PC-3 (cell line): ENCODE measurements around the gene SLC19A1. TPM values are rescaled to one million over a fixed set of nuclear protein-coding genes. Genes with fewer than 3 reads are reported as not detected.

ENCODE experiments used
- ATAC-seq: fragments of 200-7000 bp; cut with Tn5 transposase; 2 replicates; pipeline ENCODE4 v1.9.1; 2020; ENCODE audit warnings: mild to moderate bottlenecking, moderate library complexity
- BruUV-seq: library from RNA; stranded (reverse); fragments of 400-500 nt; replicated peaks from 2 replicates; lab custom pipeline; 2021; lab: Mats Ljungman, UMichigan
- CTCF ChIA-PET: fragments of 300-600 bp; sonication (Branson Sonifier 250); formaldehyde crosslinking; loops from one replicate; lab custom pipeline; 2022; ENCODE audit warnings: antibody characterized with exemption; lab: Charles Lee
- POLR2A ChIA-PET: fragments of 300-600 bp; sonication (Branson Sonifier 250); formaldehyde crosslinking; loops from one replicate; lab custom pipeline; 2022; ENCODE audit warnings: antibody characterized with exemption; ENCODE audit not compliant: unreplicated experiment; lab: Charles Lee
- DNase-seq: peaks from one replicate; pipeline ENCODE4 v3.0.0-alpha.2; 2015
- H2AFZ ChIP-seq: fragments of 300-600 bp; sonication (generic); 2 replicates; pipeline ENCODE4 v1.6.0; 2016; ENCODE audit warnings: antibody characterized with exemption, low read length
- H3F3A ChIP-seq: fragments of 300-600 bp; sonication (generic); one replicate; pipeline ENCODE4 v1.6.0; 2017; ENCODE audit warnings: antibody characterized with exemption, low read length, control low read depth, mild to moderate bottlenecking; ENCODE audit not compliant: unreplicated experiment
- H3K27ac ChIP-seq: fragments of 300-600 bp; sonication (generic); 2 replicates; pipeline ENCODE4 v1.5.1; 2016; ENCODE audit warnings: mild to moderate bottlenecking, low read length
- H3K27me3 ChIP-seq: fragments of 300-600 bp; sonication (generic); 2 replicates; pipeline ENCODE4 v1.6.1; 2016; ENCODE audit warnings: low read length, mixed read lengths
- H3K36me3 ChIP-seq: fragments of 300-600 bp; sonication (generic); 2 replicates; pipeline ENCODE4 v1.6.1; 2016; ENCODE audit warnings: low read depth, mixed run types, low read length, mixed read lengths
- H3K4me1 ChIP-seq: fragments of 300-600 bp; sonication (generic); 2 replicates; pipeline ENCODE4 v1.5.1; 2016; ENCODE audit warnings: low read length; ENCODE audit not compliant: insufficient read depth
- H3K4me2 ChIP-seq: fragments of 300-600 bp; sonication (generic); 2 replicates; pipeline ENCODE4 v1.6.0; 2016; ENCODE audit warnings: low read length
- H3K4me3 ChIP-seq: fragments of 300-600 bp; sonication (generic); 2 replicates; pipeline ENCODE4 v1.5.1; 2016; ENCODE audit warnings: mild to moderate bottlenecking, low read length, mixed read lengths
- H3K79me2 ChIP-seq: fragments of 300-600 bp; sonication (generic); 2 replicates; pipeline ENCODE4 v1.6.1; 2017; ENCODE audit warnings: low read length, mixed read lengths
- H3K9ac ChIP-seq: fragments of 300-600 bp; sonication (generic); 2 replicates; pipeline ENCODE4 v1.6.0; 2016; ENCODE audit warnings: mild to moderate bottlenecking, low read length
- H3K9me2 ChIP-seq: fragments of 300-600 bp; sonication (generic); replicated peaks from 2 replicates; pipeline ENCODE4 v1.6.1; 2016; ENCODE audit warnings: mixed run types, low read length, mixed read lengths
- H3K9me3 ChIP-seq: fragments of 300-600 bp; sonication (generic); 2 replicates; pipeline ENCODE4 v1.6.1; 2016; ENCODE audit warnings: low read length, mixed read lengths
- H4K20me1 ChIP-seq: fragments of 300-600 bp; sonication (generic); 2 replicates; pipeline ENCODE4 v1.6.1; 2016; ENCODE audit warnings: low read length, mixed read lengths
- CTCF ChIP-seq: fragments of 300-600 bp; sonication (generic); conservative IDR thresholded peaks from 2 replicates; pipeline ENCODE4 v1.5.1; 2017; ENCODE audit warnings: antibody characterized with exemption, low read depth, mild to moderate bottlenecking, low read length
- EZH2 ChIP-seq: fragments of 300-600 bp; sonication (generic); IDR thresholded peaks from one replicate; pipeline ENCODE4 v1.6.1; 2017; ENCODE audit warnings: antibody characterized with exemption, mild to moderate bottlenecking, low read length; ENCODE audit not compliant: unreplicated experiment
- EZH2phosphoT487 ChIP-seq: fragments of 300-600 bp; sonication (generic); IDR thresholded peaks from 2 replicates; pipeline ENCODE4 v1.6.1; 2018; ENCODE audit warnings: mild to moderate bottlenecking, antibody characterized with exemption, low read length, borderline replicate concordance
- intact Hi-C: fragments of 100-400 bp; cut with micrococcal nuclease; formaldehyde crosslinking; loops from 2 replicates; pipeline ENCODE4 v1.9.0; 2023
- total RNA-seq: library from RNA; depleted of rRNA; stranded (reverse); fragments of >200 nt; gene quantifications from 2 replicates; pipeline ENCODE4 v1.2.3, GENCODE V29; 2014

SLC19A1 gene
- total RNA-seq, 1 experiment from 2014 or later: 54.2 TPM

- ChIA-PET POLR2A (no interaction called here), CTCF (no interaction called here)
- ATAC-seq: no peak
- no peak overlapping the region for H3K9ac ChIP-seq
- H3K9me2 ChIP-seq: no peaks in the 10 kb centered on the region
- H3K79me2 ChIP-seq: no peaks in the 10 kb centered on the region
- H3K27me3 ChIP-seq: no peaks in the 10 kb centered on the region
- no peak overlapping the region for H3K4me3 ChIP-seq
- no peak for DNase-seq
- no peak overlapping the region for H3K4me2 ChIP-seq
- H4K20me1 ChIP-seq: no peaks in the 10 kb centered on the region
- H3K27ac ChIP-seq: no peak overlapping the region
- no peak for TF ChIP-seq EZH2
- no peak for TF ChIP-seq EZH2phosphoT487
- TF ChIP-seq CTCF: no peak
- no TSS peak for BruUV-seq
- no peaks in the 10 kb centered on the region for H3F3A ChIP-seq
- peaks cover 3% of the 10 kb centered on the region; the same call in 1 of the 2 replicates for H3K36me3 ChIP-seq
- H3K9me3 ChIP-seq: no peaks in the 10 kb centered on the region
- no peaks in the 10 kb centered on the region for H3K4me1 ChIP-seq
- intact Hi-C loops: no loop called here
- H2AFZ ChIP-seq: no peak overlapping the region
These were observed 35.9 kb downstream of the SLC19A1 start for GRCh38 chr21:45506241-45506817.

DNA sequence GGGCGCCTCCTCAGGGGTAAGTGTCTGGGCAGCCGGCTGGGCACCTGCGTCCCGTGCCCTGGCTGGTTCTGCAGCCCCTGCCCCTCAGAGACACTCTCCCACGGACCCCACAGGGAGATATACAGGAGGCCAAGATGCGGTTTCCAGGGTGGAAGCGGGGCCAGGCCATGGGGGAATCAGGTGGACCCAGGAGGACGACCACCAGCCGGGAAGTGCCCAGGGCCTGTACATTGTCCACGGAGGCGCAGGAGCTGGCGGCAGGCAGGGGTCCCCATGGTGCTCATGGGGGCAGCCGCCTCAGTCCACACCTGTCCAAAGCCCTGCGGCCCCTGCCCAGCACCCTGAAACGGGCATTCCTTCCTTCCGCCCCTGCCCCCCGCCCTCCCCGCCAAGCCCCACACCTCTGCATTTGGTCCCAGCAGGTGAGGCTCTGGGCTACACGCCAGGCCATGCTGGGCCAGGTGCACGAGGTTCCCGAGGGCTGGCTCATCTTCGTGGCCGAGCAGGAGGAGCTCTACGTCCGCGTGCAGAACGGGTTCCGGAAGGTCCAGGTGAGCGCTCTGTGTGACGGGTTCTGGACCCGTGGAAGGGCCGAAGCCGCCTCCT, 36.7 kb downstream of the SLC19A1 start:
- no peaks in the 10 kb centered on the region for H3K79me2 ChIP-seq
- H3K9me2 ChIP-seq: no peaks in the 10 kb centered on the region
- H4K20me1 ChIP-seq: no peaks in the 10 kb centered on the region
- no peaks in the 10 kb centered on the region for H3K27me3 ChIP-seq
- H3K27ac ChIP-seq: no peak overlapping the region
- no peak overlapping the region for H3K9ac ChIP-seq
- no peak for TF ChIP-seq EZH2phosphoT487
- no peak for TF ChIP-seq CTCF
- TF ChIP-seq EZH2: no peak
- POLR2A ChIA-PET: no interaction called here
- H3K36me3 ChIP-seq: no peaks in the 10 kb centered on the region
- ATAC-seq: no peak
- no TSS peak for BruUV-seq
- CTCF ChIA-PET: no interaction called here
- intact Hi-C loops: no loop called here
- H3K4me2 ChIP-seq: no peak overlapping the region
- H3F3A ChIP-seq: no peaks in the 10 kb centered on the region
- H2AFZ ChIP-seq: no peak overlapping the region
- DNase-seq: no peak
- H3K9me3 ChIP-seq: no peaks in the 10 kb centered on the region
- no peaks in the 10 kb centered on the region for H3K4me1 ChIP-seq
- H3K4me3 ChIP-seq: no peak overlapping the region
